ENCODE measurements around the gene RPRD2.

DNA sequence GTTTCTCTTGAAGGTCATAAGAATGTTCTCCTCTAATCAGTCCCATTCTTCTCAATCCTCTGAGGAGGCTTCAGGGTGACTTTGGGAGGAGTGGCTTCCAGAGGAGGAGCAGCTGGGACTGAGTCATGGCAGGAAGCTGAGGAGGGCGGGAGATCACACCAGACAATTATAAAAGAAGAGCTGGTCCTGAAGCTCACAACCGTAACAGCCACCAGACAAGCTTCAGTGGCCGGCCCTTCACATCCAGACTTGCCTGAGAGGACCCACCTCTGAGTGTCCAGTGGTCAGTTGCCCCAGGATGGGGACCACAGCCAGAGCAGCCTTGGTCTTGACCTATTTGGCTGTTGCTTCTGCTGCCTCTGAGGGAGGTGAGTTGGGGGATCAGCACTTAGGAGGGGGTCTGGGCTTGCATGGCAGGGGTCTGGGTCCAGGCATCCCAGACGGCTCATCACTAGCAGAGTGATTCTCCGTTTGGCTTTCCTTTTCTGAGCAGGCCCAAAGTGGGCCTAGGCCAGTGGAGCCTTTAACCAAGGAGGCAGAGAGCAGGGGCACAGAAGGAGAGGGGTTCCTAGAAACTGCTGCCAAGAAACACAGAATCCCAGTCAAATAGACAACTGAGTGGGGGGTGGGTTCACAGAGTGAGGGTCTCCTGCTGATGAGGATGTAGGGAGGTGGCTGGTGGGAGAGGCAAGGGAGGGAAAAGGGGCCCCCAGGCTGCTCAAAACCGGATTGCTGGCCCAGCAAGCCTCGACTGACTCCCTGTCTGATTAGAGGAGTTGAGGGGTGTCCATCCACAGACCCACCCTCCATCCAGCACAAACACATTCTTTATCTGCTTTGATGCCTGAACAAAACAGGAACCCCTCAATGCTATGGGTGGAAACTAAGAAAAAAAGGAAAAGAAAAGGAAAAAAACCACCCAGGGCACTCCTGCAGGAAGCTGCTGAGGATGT, 144.2 kb downstream of the RPRD2 start, which contains the start of gene ECM1:
- TF ChIP-seq, protein P1, sequence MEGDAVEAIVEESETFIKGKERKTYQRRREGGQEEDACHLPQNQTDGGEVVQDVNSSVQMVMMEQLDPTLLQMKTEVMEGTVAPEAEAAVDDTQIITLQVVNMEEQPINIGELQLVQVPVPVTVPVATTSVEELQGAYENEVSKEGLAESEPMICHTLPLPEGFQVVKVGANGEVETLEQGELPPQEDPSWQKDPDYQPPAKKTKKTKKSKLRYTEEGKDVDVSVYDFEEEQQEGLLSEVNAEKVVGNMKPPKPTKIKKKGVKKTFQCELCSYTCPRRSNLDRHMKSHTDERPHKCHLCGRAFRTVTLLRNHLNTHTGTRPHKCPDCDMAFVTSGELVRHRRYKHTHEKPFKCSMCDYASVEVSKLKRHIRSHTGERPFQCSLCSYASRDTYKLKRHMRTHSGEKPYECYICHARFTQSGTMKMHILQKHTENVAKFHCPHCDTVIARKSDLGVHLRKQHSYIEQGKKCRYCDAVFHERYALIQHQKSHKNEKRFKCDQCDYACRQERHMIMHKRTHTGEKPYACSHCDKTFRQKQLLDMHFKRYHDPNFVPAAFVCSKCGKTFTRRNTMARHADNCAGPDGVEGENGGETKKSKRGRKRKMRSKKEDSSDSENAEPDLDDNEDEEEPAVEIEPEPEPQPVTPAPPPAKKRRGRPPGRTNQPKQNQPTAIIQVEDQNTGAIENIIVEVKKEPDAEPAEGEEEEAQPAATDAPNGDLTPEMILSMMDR (IDR thresholded peaks at IDR 0.05; ENCODE audit: low read depth, low read length, poor library complexity, severe bottlenecking) = no peak
- no peak for TF ChIP-seq EZH2phosphoT487 (IDR thresholded peaks at IDR 0.05; ENCODE audit: borderline replicate concordance, low read length)

Measured in DOHH2 (cell line).